Measurements from ENCODE around the gene TBC1D3B. TPM values are rescaled to one million over a fixed set of nuclear protein-coding genes. Genes with fewer than 3 reads are reported as not detected.
A peak's percentile ranks its signal among the peaks of the same experiment; 100 is the strongest.

Gene TBC1D3B
- total RNA-seq, 2 experiments from 2014 or later: 2.0 to 2.6 TPM

DNA sequence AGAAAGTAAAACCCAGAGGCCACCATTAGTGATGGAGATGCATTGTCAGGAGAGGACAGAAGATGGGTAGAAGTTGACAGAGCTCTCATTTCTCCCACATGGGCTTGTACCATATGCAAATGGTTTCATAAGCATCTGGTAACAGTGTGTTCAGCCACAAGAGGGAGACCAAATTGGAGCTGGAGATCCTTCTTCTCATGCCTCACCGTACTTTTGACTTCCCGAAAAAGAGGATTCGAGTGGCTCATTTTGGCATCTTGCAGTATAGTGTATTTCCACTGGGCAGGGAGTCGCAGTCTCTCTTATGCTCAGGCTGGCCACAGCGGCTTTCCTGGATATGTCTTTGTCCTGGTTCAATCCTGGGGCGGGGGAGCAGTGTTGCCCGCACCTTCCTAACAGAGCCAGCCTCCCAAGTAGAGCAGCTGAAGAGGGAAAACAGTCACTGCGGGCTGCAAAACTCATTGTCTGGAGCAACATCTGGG is 23.8 kb downstream of the TBC1D3B start:
- no peaks in the 10 kb centered on the region for H3K36me3 Mint-ChIP-seq

DNA sequence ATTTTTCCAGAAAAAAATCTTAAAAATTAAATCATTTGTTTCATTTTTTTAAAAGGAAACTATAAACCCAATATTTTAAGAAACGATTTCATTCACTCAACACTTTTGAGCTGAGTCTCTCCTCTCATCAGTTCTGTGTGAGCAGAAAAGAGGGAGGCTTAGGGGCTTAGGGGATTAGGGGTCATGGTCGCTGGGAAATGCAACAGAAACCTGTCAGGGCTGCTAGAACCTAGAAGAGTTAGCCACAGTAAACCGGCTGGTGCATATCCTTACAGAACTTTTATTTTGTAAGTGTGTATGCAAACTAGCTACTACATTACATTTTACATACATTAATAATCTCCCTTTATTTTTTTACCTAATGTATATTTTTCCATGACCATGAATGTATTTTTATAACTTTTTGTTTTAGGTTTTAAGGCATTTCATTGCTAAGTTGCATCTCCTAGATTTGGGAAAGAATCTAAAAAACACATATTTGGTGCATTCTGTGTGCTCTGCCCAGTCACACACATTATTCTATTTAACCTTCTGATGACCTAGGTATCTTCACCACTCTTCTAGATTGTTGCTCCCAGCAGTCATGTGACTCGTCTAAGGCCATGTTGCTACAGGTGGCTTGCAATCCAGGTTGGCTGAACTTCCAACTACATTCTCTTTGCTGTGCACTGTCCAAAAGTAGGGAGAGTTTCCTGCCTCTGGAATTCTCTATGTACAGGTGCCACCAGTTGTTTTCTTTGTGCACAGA is 24.4 kb downstream of the TBC1D3B start:
- H3K36me3 Mint-ChIP-seq: no peaks in the 10 kb centered on the region
- no peak overlapping the region for H3K4me3 Mint-ChIP-seq
- DNase-seq: no peak
- H3K27ac Mint-ChIP-seq: no peak overlapping the region
- H3K9me3 Mint-ChIP-seq: no peaks in the 10 kb centered on the region
- peaks cover 16% of the 10 kb centered on the region for H3K4me1 Mint-ChIP-seq
- peaks cover 48% of the 10 kb centered on the region for H3K27me3 Mint-ChIP-seq

More for the DNA sequence above, 23.8 kb downstream of the TBC1D3B start:
- Mint-ChIP-seq H3K4me1 (peaks cover 16% of the 10 kb centered on the region), H3K4me3 (no peak overlapping the region), H3K27ac (no peak overlapping the region), H3K9me3 (no peaks in the 10 kb centered on the region), H3K27me3 (peaks cover 48% of the 10 kb centered on the region)
- no peak for DNase-seq

DNA sequence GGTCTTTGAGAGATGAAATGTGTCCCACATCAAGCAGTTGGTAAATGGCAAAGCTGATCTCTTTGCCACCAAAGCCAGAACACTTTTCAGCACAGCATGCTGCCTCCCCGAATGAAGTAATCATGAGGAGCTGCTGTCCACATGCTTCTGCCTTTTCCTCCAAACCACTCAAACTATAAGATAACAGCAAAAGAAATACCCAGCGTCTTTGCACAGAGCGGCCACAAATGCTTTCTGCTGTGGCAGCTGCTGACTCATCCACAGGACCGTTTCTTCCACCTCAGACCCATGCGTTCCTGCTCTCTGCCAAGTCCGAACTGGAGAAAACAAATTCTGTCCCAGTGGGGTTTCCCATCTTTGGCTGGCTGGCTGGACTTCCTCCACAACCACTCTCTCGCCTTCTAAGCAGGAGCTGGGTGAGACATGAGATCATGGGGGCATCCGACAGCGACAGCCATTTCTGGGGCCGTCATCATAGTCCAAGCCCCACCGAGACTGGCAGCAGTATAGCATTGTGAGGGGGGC is 27.1 kb downstream of the TBC1D3B start:
- no peak overlapping the region for H3K27ac Mint-ChIP-seq
- H3K27me3 Mint-ChIP-seq: peaks cover 46% of the 10 kb centered on the region
- DNase-seq: no peak
- no peak overlapping the region for H3K4me3 Mint-ChIP-seq
- H3K36me3 Mint-ChIP-seq: no peaks in the 10 kb centered on the region
- no peaks in the 10 kb centered on the region for H3K9me3 Mint-ChIP-seq
- H3K4me1 Mint-ChIP-seq: peaks cover 20% of the 10 kb centered on the region

DNA sequence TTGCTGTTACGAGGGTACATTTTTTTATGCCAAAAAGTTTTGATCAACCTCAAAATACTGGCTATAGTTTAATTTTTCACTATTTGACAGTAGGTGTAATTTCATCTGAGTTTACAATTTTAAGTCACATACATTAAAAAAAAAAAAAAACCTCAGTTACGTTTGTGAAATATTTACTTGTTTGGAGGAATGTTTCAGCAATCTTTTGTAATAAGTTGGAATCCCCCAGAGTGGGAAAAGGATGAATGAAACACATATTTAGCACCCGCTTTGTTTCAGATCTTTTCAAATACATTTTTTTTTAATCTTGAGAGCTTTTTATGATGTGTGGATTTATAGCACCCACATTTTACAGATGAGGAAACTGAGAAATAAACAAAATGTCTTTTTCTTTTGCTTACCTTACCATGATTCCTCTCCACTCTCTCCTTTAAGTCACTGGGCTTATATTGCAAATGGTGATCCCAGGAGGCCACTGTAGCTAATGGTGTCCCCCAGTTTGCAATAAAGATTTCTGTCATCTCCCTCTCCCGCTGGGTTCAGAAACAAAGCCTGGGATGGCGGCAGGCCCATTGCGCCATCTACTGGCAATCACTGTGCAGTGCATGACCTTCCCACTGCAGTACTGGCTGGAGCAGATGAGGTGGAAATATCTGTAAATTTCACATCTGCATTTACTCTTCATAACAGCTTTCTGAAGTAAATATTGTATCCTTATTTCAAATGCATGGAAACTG is 27.7 kb downstream of the TBC1D3B start:
- Mint-ChIP-seq H3K4me3 (no peak overlapping the region), H3K27ac (no peak overlapping the region), H3K36me3 (no peaks in the 10 kb centered on the region), H3K4me1 (peaks cover 14% of the 10 kb centered on the region), H3K9me3 (no peaks in the 10 kb centered on the region), H3K27me3 (peaks cover 40% of the 10 kb centered on the region)
- DNase-seq: peak; percentile 65

DNA sequence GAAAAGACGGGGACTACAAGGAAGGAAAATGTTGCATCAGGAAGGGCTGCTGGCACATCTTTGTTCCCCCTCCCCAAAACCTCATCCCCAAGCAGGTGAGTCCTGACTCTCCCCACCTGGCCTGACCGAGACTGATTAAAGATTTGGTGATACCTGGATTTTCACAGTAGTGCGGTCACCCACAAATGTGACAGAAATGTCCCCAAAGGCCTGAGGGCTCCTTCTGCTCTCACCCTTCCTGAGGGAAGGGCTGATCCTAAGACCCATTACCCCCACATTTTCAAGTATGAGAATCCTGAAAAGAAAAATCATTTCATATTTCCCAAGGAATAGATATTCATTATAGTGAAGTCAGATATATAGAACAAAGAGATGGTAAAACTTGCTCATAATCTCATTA is 28.8 kb downstream of the TBC1D3B start:
- Mint-ChIP-seq H3K4me3 (no peak overlapping the region), H3K9me3 (no peaks in the 10 kb centered on the region), H3K27ac (no peak overlapping the region)

DNA sequence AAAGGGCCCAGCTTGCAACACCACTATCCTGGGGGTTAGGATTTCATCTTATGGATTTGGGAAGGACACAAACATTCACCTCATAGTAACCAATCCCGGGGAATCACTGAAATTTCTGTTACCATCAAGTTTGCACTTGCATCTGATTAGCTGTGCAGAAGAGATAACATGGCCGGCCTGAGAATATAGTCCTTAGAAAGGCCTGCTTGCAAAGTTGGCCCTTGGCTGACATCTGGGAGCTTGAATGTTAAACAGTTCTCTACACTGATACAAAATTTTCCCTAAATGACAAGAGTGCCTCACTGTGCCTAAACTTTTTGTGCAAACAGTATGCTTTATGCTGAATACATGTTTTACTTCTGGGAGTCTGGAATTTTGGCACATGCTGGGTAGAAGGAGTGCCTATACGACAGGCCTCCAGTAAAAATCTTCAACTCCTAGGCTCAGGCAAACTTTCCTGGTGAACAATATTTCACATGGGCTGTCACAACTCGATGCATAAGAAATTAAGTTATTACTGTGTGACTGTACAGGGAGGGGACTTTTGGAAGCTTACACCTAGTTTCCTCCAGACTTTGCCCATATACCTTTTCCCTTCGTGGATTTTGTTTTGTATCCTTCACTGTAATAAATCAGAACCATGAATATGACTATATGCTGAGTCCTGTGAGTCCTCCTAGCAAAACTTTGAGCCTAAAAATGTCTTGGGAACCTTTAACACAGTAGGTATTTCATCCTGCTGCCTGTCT is 31.3 kb downstream of the TBC1D3B start:
- Mint-ChIP-seq H3K9me3 (no peaks in the 10 kb centered on the region), H3K36me3 (no peaks in the 10 kb centered on the region), H3K4me1 (peaks cover 14% of the 10 kb centered on the region), H3K27ac (no peak overlapping the region), H3K4me3 (no peak overlapping the region), H3K27me3 (peaks cover 15% of the 10 kb centered on the region)
- DNase-seq: no peak

More for the DNA sequence above, 28.8 kb downstream of the TBC1D3B start:
- H3K36me3 Mint-ChIP-seq: no peaks in the 10 kb centered on the region
- peaks cover 14% of the 10 kb centered on the region for H3K4me1 Mint-ChIP-seq
- H3K27me3 Mint-ChIP-seq: peaks cover 30% of the 10 kb centered on the region
- no peak for DNase-seq

DNA sequence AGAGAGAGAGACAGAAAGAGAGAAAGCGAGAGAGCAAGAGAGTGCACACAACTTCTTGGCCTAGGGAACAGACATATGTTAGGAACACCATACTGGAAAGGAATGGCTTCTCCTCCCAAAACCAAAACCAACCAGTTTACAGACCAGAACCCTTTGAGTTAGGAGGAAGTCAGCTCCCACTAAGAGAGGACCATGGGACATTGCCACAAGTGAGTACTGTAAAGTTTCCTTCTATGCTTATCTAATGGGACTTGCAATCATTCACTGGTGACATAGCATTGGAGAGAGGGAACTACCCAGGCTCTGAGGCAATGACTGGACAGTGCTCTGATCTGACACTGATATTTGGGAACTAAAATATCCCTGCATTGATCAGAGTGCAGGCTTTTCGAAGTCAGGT is 32.4 kb downstream of the TBC1D3B start:
- Mint-ChIP-seq H3K9me3 (no peaks in the 10 kb centered on the region), H3K4me1 (peaks cover 12% of the 10 kb centered on the region), H3K27me3 (peaks cover 4% of the 10 kb centered on the region), H3K4me3 (no peak overlapping the region), H3K27ac (no peak overlapping the region), H3K36me3 (no peaks in the 10 kb centered on the region)
- no peak for DNase-seq

DNA sequence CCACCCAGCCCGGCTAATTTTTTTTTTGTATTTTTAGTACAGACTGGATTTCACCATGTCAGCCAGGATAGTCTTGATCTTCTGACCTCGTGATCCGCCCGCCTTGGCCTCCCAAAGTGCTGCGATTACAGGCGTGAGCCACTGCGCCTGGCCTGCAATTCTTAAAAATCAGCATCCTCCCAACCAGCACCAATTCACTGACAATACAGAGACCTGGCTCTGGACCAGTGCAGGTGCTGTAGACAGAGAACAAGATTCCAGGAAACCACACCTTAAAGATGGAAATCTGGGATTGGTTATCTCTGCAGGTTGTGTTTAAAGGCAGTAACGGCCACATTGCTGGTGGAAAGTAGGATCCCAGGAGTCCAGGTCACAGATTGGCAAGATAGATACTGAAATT is 33.6 kb downstream of the TBC1D3B start:
- Mint-ChIP-seq H3K4me3 (no peak overlapping the region), H3K4me1 (peaks cover 5% of the 10 kb centered on the region), H3K27ac (no peak overlapping the region), H3K36me3 (no peaks in the 10 kb centered on the region), H3K9me3 (peaks cover 1% of the 10 kb centered on the region), H3K27me3 (no peaks in the 10 kb centered on the region)
- DNase-seq: no peak

DNA sequence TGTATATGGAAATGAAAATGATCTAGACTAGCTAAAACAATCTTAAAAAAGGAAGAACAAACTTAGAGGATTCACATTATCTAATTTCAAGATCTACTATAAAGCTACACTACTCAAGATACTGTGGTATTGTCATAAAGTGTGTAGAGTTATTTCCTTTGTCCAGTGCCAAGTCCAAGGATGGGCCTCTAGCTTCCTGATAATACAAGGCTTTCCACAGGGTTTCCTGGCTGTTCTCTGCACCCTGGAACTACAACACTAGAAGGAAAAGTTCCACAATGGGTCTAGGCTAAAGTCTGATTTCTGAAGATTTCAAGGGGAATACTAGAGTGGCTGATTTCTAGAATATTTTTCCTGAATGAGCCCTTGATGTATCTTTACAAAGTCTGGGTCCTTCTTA is 34.2 kb downstream of the TBC1D3B start:
- Mint-ChIP-seq H3K27me3 (no peaks in the 10 kb centered on the region), H3K9me3 (peaks cover 1% of the 10 kb centered on the region)

DNA sequence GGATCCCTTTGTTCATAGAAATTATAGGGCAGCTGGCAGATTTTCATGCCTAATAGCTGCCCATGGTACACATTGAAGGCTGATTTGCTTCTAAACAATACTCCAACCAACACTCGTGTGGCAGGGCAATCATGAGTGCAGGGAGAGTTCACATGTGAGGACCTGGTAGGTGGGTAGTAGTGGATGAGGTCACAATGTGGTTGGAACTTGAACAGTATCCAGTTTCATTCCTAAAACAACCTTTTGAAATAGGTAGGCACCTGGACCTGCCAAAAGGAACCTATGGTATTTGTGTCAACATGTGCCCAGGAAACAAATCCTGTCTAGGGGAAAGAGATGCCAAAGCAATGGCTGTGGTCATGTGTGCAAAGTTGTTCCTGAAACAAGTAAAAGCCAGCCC is 40.0 kb downstream of the TBC1D3B start:
- DNase-seq: no peak
- H3K9me3 Mint-ChIP-seq: peaks cover 4% of the 10 kb centered on the region
- H3K27me3 Mint-ChIP-seq: peaks cover 9% of the 10 kb centered on the region
- H3K27ac Mint-ChIP-seq: no peak overlapping the region
- peaks cover 3% of the 10 kb centered on the region for H3K36me3 Mint-ChIP-seq
- H3K4me1 Mint-ChIP-seq: peaks cover 9% of the 10 kb centered on the region
- H3K4me3 Mint-ChIP-seq: no peak overlapping the region

More for the DNA sequence above, 34.2 kb downstream of the TBC1D3B start:
- no peak for DNase-seq
- no peak overlapping the region for H3K27ac Mint-ChIP-seq
- H3K4me3 Mint-ChIP-seq: no peak overlapping the region
- H3K36me3 Mint-ChIP-seq: peaks cover under 1% of the 10 kb centered on the region
- H3K4me1 Mint-ChIP-seq: peaks cover 3% of the 10 kb centered on the region

DNA sequence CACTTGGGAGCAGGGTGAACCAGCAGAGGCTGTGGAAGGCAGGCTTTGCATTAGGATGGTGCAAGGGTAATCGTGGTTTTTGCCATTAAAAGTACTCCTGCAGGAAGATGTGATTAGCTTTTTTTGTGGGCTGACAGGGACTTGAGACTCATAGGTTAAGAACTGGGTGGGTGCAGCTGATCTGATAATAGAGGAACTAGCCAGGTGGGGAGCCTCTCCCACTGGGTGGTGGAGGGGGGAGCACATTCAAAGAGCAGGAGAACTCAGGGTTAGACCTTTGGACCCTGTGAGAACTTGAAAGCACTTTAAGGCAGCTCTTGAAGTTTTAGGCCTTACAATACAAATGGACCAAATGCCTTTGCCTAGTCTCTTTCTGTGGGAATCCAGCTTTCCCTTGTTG is 40.4 kb downstream of the TBC1D3B start:
- Mint-ChIP-seq H3K4me3 (no peak overlapping the region), H3K36me3 (peaks cover 3% of the 10 kb centered on the region), H3K27ac (no peak overlapping the region), H3K27me3 (peaks cover 9% of the 10 kb centered on the region), H3K4me1 (peaks cover 9% of the 10 kb centered on the region), H3K9me3 (peaks cover 4% of the 10 kb centered on the region)
- DNase-seq: no peak

DNA sequence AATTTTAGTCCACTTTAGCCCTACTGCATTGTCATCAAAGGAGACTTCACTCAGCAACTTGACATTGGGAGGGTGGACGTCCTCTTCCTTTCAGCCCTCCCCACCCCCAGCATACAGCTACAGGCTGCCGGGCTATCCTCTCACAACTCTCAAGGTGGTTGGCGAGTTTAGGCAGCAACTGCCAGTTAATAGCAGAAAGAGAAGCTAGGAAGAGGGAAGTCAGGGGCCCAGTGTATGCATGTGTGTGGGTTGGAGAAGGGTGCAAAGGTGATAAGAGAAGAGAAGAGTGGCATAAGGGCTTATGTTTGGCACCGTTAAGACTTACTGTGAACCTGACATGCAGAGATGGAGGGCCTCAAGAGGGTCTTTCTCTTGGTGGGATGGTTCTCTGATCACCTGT is 41.0 kb downstream of the TBC1D3B start:
- no peak for DNase-seq
- Mint-ChIP-seq H3K4me3 (no peak overlapping the region), H3K27me3 (peaks cover 9% of the 10 kb centered on the region), H3K36me3 (peaks cover 3% of the 10 kb centered on the region), H3K4me1 (peaks cover 9% of the 10 kb centered on the region), H3K27ac (no peak overlapping the region), H3K9me3 (peaks cover 4% of the 10 kb centered on the region)

DNA sequence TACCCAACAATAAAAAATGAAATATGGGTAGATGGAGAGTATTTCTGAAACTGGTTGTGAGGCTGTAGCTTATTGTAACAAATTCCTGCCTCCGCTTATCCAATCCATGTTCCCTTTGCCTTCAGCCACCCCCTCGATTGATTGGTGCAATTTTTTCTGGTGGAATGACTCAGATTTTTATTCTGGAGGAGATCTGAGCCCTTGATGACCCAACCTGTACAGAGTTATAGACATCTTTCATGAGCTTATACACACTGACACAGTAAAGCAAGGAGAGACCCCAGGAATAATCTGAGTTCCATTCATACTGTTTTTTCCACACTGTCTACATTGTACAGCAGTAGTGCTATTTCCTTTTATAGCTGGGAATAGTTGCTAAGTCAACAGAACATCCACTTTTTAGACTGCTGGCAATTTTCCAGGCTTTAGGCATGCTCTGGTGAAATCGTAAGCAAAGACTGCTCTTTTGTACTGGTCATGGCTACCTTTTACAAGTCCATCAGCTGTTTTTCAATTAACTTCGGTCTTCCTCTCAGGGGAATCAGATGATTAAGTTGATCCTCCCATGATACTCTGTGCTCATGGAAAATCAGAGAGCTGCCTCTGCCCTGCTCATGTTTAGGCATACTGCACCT is 42.7 kb downstream of the TBC1D3B start:
- no peak for DNase-seq
- H3K9me3 Mint-ChIP-seq: peaks cover 4% of the 10 kb centered on the region
- H3K27me3 Mint-ChIP-seq: peaks cover 14% of the 10 kb centered on the region
- peaks cover 3% of the 10 kb centered on the region for H3K36me3 Mint-ChIP-seq
- H3K4me3 Mint-ChIP-seq: no peak overlapping the region
- H3K4me1 Mint-ChIP-seq: peaks cover 9% of the 10 kb centered on the region
- H3K27ac Mint-ChIP-seq: no peak overlapping the region

DNA sequence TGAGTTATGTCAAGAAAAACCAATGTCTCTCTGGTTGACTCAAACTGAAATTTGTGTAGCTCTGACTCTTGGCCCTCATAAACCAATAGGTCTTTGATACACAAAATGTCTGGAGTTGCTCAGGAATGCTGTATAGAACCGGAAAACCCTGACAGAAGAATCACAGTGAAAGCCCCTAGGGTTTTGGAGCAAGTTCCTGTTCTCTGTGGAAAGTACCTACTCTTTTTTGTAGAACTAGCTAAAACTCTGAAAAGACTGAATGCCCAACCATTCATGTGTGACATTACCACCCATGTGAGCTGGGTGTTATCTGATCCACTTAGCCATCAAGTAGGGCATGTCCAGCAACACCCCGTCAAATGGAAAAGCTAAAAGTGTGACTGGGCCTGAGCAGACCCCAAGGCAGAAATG is 44.0 kb downstream of the TBC1D3B start:
- Mint-ChIP-seq H3K36me3 (peaks cover 3% of the 10 kb centered on the region), H3K27me3 (peaks cover 20% of the 10 kb centered on the region), H3K4me1 (peaks cover 12% of the 10 kb centered on the region), H3K4me3 (no peak overlapping the region), H3K9me3 (peaks cover 3% of the 10 kb centered on the region), H3K27ac (no peak overlapping the region)
- DNase-seq: no peak
